ENCODE data around the gene UQCRQ. TPM values are rescaled to one million over a fixed set of nuclear protein-coding genes. Genes with fewer than 3 reads are reported as not detected.
A peak's percentile ranks its signal among the peaks of the same experiment; 100 is the strongest.

Gene UQCRQ
- total RNA-seq, 3 donors from 2014 or later (not counting 1 experiment from before 2014, with no cell fraction given), result 114 to 116 (median 115) TPM

DNA sequence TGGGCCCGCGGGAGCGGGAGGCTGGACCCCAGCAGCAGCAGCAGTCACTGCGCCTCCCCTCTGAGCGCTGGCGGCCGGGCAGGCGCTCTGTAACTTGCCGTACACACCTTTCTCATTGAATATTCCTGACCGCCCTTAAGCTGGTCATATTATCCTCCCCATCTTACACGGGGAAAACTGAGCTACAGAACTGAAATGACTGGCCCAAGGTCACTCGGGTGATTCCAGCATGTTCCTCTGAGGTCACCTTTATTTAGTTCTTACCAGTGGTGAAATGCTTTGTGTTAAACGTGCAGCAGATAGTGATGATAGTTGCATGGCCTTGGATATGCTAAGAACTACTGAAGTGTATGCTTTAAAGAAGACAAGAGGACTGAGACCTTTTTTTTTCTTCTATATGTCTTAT is 607 bp downstream of the UQCRQ start:
- 2% methylated on average over 13 of the region's 13 CpGs for WGBS (ENCODE audit: insufficient coverage)
- H3K36me3 ChIP-seq (ENCODE audit: control insufficient read depth, insufficient read depth, low read length), result peaks cover 5% of the 10 kb centered on the region
- DNase-seq (no peak), ATAC-seq (no peak)
- H3K27me3 Mint-ChIP-seq (ENCODE audit: low read depth in 2 of 2), result peaks cover 0 to 3% of the 10 kb centered on the region in 2 donors
- H3K4me3 ChIP-seq (ENCODE audit: low read length), result peak overlapping the region; percentile 73
- peak overlapping the region; percentile 98 for H3K27ac ChIP-seq (ENCODE audit: low read length)
- TF ChIP-seq, protein P1, sequence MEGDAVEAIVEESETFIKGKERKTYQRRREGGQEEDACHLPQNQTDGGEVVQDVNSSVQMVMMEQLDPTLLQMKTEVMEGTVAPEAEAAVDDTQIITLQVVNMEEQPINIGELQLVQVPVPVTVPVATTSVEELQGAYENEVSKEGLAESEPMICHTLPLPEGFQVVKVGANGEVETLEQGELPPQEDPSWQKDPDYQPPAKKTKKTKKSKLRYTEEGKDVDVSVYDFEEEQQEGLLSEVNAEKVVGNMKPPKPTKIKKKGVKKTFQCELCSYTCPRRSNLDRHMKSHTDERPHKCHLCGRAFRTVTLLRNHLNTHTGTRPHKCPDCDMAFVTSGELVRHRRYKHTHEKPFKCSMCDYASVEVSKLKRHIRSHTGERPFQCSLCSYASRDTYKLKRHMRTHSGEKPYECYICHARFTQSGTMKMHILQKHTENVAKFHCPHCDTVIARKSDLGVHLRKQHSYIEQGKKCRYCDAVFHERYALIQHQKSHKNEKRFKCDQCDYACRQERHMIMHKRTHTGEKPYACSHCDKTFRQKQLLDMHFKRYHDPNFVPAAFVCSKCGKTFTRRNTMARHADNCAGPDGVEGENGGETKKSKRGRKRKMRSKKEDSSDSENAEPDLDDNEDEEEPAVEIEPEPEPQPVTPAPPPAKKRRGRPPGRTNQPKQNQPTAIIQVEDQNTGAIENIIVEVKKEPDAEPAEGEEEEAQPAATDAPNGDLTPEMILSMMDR (IDR thresholded peaks at IDR 0.05), result no peak
- H3K4me3 Mint-ChIP-seq, result peak overlapping the region; percentile 100
- intact Hi-C loops (cut with micrococcal nuclease), result no loop called here
- no peaks in the 10 kb centered on the region for H3K9me3 Mint-ChIP-seq
- peak overlapping the region; percentile 97 to 99 for H3K27ac Mint-ChIP-seq
- no peaks in the 10 kb centered on the region for H3K9me3 ChIP-seq (ENCODE audit: control insufficient read depth, insufficient read depth, low read length)
- H3K4me1 ChIP-seq (ENCODE audit: control insufficient read depth, insufficient read depth, low read length), result peaks cover 14% of the 10 kb centered on the region
- no peaks in the 10 kb centered on the region for H3K27me3 ChIP-seq (ENCODE audit: control insufficient read depth, insufficient read depth, low read length)
- no peaks in the 10 kb centered on the region for H3K36me3 Mint-ChIP-seq
- peaks cover 26 to 27% of the 10 kb centered on the region in 2 donors for H3K4me1 Mint-ChIP-seq

DNA sequence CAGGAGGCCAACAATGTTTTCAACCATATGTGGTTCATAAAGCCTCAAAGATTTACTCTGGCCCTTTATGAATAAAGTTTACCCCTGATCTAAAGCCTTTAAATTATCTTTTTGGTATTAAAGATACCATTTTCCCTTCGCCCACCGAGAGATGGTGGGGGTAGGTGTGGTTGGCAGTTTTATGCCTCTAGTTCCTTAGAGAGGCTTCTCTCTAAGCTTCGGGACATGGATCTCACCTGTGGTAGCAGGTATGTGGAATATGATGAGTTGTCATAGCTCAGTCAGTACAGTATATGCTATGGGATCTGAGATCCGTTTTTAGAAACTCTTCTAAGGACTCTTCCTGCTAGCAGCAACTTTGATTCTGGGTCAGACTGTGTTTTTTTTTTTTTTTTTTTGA is 2.3 kb downstream of the UQCRQ start:
- H3K4me3 Mint-ChIP-seq, result no peak overlapping the region

DNA sequence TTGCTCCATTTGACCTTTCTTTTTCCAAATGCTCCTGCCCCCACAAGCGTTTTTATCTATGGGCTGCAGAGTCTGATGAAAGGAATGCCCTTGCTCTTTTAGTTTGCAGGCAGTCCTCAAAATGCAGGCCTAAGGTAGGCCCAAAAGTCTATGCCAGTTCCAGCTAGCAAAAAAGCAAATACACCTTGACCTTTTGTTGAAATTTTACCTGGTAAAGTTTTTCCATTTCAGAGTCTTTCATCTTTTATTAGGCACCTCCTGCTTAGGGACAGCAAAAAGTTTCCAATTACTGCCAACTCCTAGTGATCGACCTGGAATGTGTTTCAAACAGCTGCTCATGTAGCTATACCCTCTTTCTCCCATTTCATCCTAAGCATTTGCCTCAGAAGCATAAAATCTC is 4.4 kb downstream of the UQCRQ start:
- intact Hi-C loops (cut with micrococcal nuclease), result no loop called here
- no peak overlapping the region for H3K4me3 ChIP-seq (ENCODE audit: low read length)
- peaks cover 9% of the 10 kb centered on the region for H3K4me1 ChIP-seq (ENCODE audit: control insufficient read depth, insufficient read depth, low read length)
- TF ChIP-seq, protein P1 (IDR thresholded peaks at IDR 0.05), result no peak
- Mint-ChIP-seq H3K36me3 (no peaks in the 10 kb centered on the region), H3K4me1 (peaks cover 19 to 21% of the 10 kb centered on the region in 2 donors), H3K27me3 (ENCODE audit: low read depth in 2 of 2) (no peaks in the 10 kb centered on the region), H3K4me3 (no peak overlapping the region), H3K9me3 (no peaks in the 10 kb centered on the region), H3K27ac (peak overlapping the region; percentile 27 to 46)
- H3K27me3 ChIP-seq (ENCODE audit: control insufficient read depth, insufficient read depth, low read length), result no peaks in the 10 kb centered on the region
- DNase-seq, result no peak
- WGBS (ENCODE audit: insufficient coverage), result 93% methylated on average over 2 of the region's 2 CpGs
- peaks cover 12% of the 10 kb centered on the region for H3K36me3 ChIP-seq (ENCODE audit: control insufficient read depth, insufficient read depth, low read length)
- H3K9me3 ChIP-seq (ENCODE audit: control insufficient read depth, insufficient read depth, low read length), result no peaks in the 10 kb centered on the region
- no peak overlapping the region for H3K27ac ChIP-seq (ENCODE audit: low read length)
- ATAC-seq, result no peak

More for the DNA sequence above, 2.3 kb downstream of the UQCRQ start:
- H3K4me1 Mint-ChIP-seq, result peaks cover 26 to 27% of the 10 kb centered on the region in 2 donors
- H3K36me3 Mint-ChIP-seq, result no peaks in the 10 kb centered on the region
- peak overlapping the region; percentile 97 to 99 for H3K27ac Mint-ChIP-seq
- Histone ChIP-seq H3K27me3 (ENCODE audit: control insufficient read depth, insufficient read depth, low read length) (no peaks in the 10 kb centered on the region), H3K9me3 (ENCODE audit: control insufficient read depth, insufficient read depth, low read length) (no peaks in the 10 kb centered on the region), H3K4me3 (ENCODE audit: low read length) (no peak overlapping the region), H3K4me1 (ENCODE audit: control insufficient read depth, insufficient read depth, low read length) (peaks cover 14% of the 10 kb centered on the region), H3K36me3 (ENCODE audit: control insufficient read depth, insufficient read depth, low read length) (peaks cover 5% of the 10 kb centered on the region), H3K27ac (ENCODE audit: low read length) (no peak overlapping the region)
- ATAC-seq (no peak), DNase-seq (no peak)
- no peaks in the 10 kb centered on the region for H3K27me3 Mint-ChIP-seq (ENCODE audit: low read depth in 2 of 2)
- H3K9me3 Mint-ChIP-seq, result no peaks in the 10 kb centered on the region
- 100% methylated on average over 4 of the region's 4 CpGs for WGBS (ENCODE audit: insufficient coverage)
- intact Hi-C loops (cut with micrococcal nuclease), result no loop called here
- TF ChIP-seq, protein P1 (IDR thresholded peaks at IDR 0.05), result no peak
